22Rv1 (cell line): ENCODE data around the gene SORCS2.

Source experiments
- ZFX ChIP-seq: fragments of 450-650 bp; IDR thresholded peaks from 2 replicates; pipeline ENCODE4 v1.6.1; 2017; ENCODE audit warnings: antibody characterized with exemption, borderline replicate concordance
- TF ChIP-seq, protein P1 (sequence below): fragments of 450-650 bp; IDR thresholded peaks from 2 replicates; pipeline ENCODE4 v1.5.1; 2017; ENCODE audit warnings: mild to moderate bottlenecking

DNA sequence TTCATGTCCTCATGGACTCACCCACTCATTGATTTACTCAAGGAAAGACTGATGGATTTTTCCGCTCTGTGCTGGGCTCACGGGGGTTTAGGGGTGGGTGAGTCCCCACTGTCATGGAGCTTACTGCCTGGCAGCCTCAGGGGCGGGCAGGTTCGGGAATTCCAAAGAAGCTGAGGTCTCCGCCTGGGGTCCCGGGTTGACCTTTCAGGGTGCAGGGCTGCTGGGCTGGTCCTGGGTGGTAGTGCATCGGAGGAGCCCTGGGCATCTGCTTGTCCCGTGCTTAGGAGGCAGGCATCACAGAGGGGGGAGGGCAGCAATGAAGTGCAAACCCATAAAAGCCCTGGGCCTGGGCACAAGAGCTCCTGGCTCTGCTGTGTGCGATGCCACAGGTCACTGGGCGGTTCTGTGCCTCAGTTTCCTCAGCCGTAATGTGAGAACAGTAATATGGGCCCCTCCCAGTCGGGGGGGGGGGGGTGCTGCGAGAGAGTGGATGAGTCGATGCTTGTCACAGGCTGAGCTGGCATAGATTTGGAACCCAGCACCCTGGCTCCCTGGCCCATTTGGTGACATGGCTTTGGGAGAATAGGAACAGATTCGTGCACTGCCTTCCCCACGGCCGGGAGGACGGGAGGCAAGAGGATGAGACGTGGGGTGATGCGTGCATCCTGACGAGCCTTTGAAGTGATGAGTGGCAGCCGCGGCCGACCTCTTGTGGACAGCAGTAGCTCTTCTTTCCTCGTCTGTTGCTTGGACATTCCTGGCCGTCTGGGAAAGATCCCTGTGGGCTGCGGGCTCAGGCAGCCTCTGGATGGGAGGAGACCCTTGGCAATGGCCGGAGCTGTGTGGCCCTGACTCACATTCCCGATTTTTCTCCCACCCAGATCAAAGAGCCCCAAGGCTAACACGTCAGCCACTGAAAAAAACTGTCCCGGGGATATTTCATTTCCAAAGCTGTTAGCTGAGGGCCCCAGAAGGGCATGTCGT, 200.4 kb downstream of the SORCS2 start:
- TF ChIP-seq, protein P1, sequence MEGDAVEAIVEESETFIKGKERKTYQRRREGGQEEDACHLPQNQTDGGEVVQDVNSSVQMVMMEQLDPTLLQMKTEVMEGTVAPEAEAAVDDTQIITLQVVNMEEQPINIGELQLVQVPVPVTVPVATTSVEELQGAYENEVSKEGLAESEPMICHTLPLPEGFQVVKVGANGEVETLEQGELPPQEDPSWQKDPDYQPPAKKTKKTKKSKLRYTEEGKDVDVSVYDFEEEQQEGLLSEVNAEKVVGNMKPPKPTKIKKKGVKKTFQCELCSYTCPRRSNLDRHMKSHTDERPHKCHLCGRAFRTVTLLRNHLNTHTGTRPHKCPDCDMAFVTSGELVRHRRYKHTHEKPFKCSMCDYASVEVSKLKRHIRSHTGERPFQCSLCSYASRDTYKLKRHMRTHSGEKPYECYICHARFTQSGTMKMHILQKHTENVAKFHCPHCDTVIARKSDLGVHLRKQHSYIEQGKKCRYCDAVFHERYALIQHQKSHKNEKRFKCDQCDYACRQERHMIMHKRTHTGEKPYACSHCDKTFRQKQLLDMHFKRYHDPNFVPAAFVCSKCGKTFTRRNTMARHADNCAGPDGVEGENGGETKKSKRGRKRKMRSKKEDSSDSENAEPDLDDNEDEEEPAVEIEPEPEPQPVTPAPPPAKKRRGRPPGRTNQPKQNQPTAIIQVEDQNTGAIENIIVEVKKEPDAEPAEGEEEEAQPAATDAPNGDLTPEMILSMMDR: 0 out of 2 replicates have a peak, but pooled peaks have one; percentile 12
- TF ChIP-seq ZFX: no peak
